Thoracic aorta (tissue), 2 donors: ENCODE results near the gene DSE. TPM values are rescaled to one million over a fixed set of nuclear protein-coding genes. Genes with fewer than 3 reads are reported as not detected.
A peak's percentile ranks its signal among the peaks of the same experiment; 100 is the strongest.

Experiments used
- ATAC-seq: fragments of 150-250 bp; one replicate; pipeline ENCODE4 v1.8.0; 2017; ENCODE audit warnings: low read depth; ENCODE audit not compliant: insufficient number of reproducible peaks, low FRiP score
- DNase-seq: peaks from one replicate; pipeline ENCODE4 v3.0.0-alpha.2; 2020; ENCODE audit warnings: low spot score
- H3K27ac ChIP-seq, 2 donors: fragments of 200-600 bp; sonication (generic); 1 replicate in 1 of 2; 2 replicates in 1 of 2; pipeline ENCODE4 v1.5.1; 2016; ENCODE audit warnings: mild to moderate bottlenecking in 2 of 2, moderate library complexity in 2 of 2
- H3K27me3 ChIP-seq: fragments of 200-600 bp; sonication (generic); replicated peaks from 2 replicates; pipeline ENCODE4 v1.6.0; 2016; ENCODE audit warnings: mild to moderate bottlenecking; ENCODE audit not compliant: insufficient read depth
- H3K36me3 ChIP-seq: fragments of 200-600 bp; sonication (generic); one replicate; pipeline ENCODE4 v1.5.1; 2016
- H3K4me1 ChIP-seq, 2 donors: fragments of 200-600 bp; sonication (generic); 1 replicate in 1 of 2; 2 replicates in 1 of 2; pipeline versions ENCODE4 v1.5.1 to v1.6.0; 2016; ENCODE audit warnings: low read depth in 2 of 2, mild to moderate bottlenecking in 1 of 2; ENCODE audit not compliant: control insufficient read depth in 1 of 2
- H3K4me3 ChIP-seq: fragments of 200-600 bp; sonication (generic); 2 replicates; pipeline ENCODE4 v1.5.1; 2016; ENCODE audit warnings: mild to moderate bottlenecking
- H3K9me3 ChIP-seq: fragments of 200-600 bp; sonication (generic); 2 replicates; pipeline ENCODE4 v1.5.1; 2016
- total RNA-seq, 2 donors: library from RNA; depleted of rRNA; stranded (reverse); fragments of >200 nt; gene quantifications; one replicate each; pipeline versions ENCODE4 v1.1.0 to v1.2.3, GENCODE V29; 2016
- TF ChIP-seq, protein P1 (sequence below): fragments of 200-600 bp; sonication (generic); IDR thresholded peaks from one replicate; pipeline ENCODE4 v1.5.1; 2019; ENCODE audit warnings: antibody characterized with exemption

DSE gene
- total RNA-seq, 2 donors from 2014 or later: 46.7 to 65.2 TPM

DNA sequence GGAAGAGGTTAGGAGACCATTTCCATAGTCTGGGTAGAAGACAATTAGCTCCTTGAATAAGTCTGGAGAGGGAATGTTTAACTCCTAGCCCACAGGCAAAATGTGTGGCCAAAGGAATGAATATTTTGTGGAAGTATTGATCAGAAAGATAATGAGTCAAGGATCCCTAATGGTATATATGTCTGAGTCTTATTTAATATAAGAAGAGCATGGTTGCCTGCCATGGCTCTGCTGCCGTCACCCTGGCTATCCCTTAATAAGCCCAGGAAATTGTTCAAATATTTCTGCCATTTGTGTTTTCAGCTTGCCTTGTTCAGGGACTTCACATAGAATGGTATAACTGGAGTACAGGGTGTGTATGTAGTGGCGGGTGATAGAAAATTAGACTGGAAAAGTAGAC is 72.4 kb downstream of the DSE start:
- H3K9me3 ChIP-seq: no peaks in the 10 kb centered on the region
- no peak for ATAC-seq

DNA sequence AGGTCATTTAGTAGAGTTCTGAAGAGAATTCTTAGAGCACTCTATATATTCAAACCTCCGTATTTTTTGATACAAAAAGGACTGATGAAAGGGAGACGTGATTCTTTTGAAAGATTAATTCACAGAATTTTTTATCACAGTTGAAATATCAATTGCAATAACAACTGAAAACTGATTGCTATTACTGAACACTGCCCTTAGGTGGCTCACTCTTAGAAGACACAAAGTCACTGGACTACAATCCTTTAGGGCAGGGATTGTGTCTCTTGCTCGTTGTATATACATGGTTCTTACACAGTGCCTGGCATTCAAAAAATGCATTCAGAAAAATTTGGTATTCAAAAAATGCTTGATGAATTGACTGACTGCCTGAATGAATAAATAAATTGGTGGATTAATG is 73.3 kb downstream of the DSE start:
- Histone ChIP-seq H3K4me1 (peaks cover 21 to 30% of the 10 kb centered on the region in 2 donors), H3K4me3 (no peak overlapping the region), H3K9me3 (no peaks in the 10 kb centered on the region), H3K36me3 (no peaks in the 10 kb centered on the region), H3K27ac (peak overlapping the region in 1 of 2 donors; percentile 43), H3K27me3 (no peaks in the 10 kb centered on the region)
- no peak for DNase-seq
- TF ChIP-seq, protein P1, sequence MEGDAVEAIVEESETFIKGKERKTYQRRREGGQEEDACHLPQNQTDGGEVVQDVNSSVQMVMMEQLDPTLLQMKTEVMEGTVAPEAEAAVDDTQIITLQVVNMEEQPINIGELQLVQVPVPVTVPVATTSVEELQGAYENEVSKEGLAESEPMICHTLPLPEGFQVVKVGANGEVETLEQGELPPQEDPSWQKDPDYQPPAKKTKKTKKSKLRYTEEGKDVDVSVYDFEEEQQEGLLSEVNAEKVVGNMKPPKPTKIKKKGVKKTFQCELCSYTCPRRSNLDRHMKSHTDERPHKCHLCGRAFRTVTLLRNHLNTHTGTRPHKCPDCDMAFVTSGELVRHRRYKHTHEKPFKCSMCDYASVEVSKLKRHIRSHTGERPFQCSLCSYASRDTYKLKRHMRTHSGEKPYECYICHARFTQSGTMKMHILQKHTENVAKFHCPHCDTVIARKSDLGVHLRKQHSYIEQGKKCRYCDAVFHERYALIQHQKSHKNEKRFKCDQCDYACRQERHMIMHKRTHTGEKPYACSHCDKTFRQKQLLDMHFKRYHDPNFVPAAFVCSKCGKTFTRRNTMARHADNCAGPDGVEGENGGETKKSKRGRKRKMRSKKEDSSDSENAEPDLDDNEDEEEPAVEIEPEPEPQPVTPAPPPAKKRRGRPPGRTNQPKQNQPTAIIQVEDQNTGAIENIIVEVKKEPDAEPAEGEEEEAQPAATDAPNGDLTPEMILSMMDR: peak; percentile 35
- no peak for ATAC-seq

More for the DNA sequence above, 72.4 kb downstream of the DSE start:
- H3K27me3 ChIP-seq: no peaks in the 10 kb centered on the region
- H3K4me1 ChIP-seq: peaks cover 28 to 39% of the 10 kb centered on the region in 2 donors
- H3K27ac ChIP-seq: peak overlapping the region in 1 of 2 donors; percentile 43
- TF ChIP-seq, protein P1: no peak
- no peaks in the 10 kb centered on the region for H3K36me3 ChIP-seq
- no peak for DNase-seq
- no peak overlapping the region for H3K4me3 ChIP-seq

GRCh38 chr6:116444575-116444974 is 73.8 kb downstream of the DSE start:
- TF ChIP-seq, protein P1: no peak
- Histone ChIP-seq H3K9me3 (no peaks in the 10 kb centered on the region), H3K4me3 (no peak overlapping the region), H3K4me1 (peaks cover 18 to 25% of the 10 kb centered on the region in 2 donors), H3K27ac (no peak overlapping the region), H3K27me3 (no peaks in the 10 kb centered on the region), H3K36me3 (no peaks in the 10 kb centered on the region)
- DNase-seq (no peak), ATAC-seq (no peak)

DNA sequence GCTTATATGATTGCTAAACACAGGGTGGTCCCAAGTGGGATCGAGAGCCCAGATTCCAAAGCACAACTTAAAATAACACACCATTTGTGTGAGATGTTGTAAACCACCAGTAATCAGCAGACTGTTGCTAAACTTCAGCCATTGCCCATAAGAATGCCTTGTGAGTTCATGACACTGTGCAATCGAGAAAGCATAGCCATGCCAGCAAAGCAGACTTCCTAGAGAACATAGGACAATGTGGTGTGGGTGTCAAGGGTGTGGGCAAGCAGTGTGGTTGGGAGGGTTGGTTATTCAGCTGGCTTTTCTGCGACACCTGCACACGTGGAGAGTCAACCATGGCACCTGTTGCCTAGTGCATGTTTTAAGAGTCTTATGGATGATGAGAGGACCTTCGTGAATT is 74.4 kb downstream of the DSE start:
- H3K9me3 ChIP-seq: no peaks in the 10 kb centered on the region
- no peak for DNase-seq
- no peaks in the 10 kb centered on the region for H3K27me3 ChIP-seq
- no peak overlapping the region for H3K4me3 ChIP-seq
- peaks cover 18 to 25% of the 10 kb centered on the region in 2 donors for H3K4me1 ChIP-seq
- no peaks in the 10 kb centered on the region for H3K36me3 ChIP-seq
- TF ChIP-seq, protein P1: no peak
- no peak for ATAC-seq
- no peak overlapping the region for H3K27ac ChIP-seq

DNA sequence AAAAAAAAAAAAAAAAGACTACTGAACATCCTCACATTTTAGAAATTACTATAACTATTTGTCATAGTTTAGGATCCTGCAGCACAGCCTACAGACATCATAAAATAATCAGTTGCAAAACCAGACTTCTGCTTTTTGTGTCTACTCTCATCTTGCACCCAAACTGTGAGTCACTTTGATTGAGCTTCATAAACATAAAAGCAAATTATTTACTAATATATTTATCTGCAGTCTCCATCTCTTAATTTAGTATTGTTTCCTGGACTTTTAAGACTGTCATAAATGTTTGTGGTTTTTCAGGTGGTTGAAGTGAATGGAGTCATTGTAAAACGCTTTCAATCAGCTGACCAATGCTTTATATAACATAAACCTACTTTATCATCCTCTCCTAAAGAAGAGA is 75.7 kb downstream of the DSE start:
- no peak for ATAC-seq

More for the DNA sequence above, 75.7 kb downstream of the DSE start:
- DNase-seq: no peak
- H3K27ac ChIP-seq: no peak overlapping the region
- peaks cover 18 to 25% of the 10 kb centered on the region in 2 donors for H3K4me1 ChIP-seq
- H3K9me3 ChIP-seq: no peaks in the 10 kb centered on the region
- no peaks in the 10 kb centered on the region for H3K36me3 ChIP-seq
- TF ChIP-seq, protein P1: no peak
- H3K27me3 ChIP-seq: no peaks in the 10 kb centered on the region
- no peak overlapping the region for H3K4me3 ChIP-seq
